Measurements from ENCODE around the gene COA1.
"Not testable (repeated sequence)": the region's sequence is repeated elsewhere in the genome, so short reads cannot be mapped to it uniquely, and the experiment has no call there.

Gene COA1

DNA sequence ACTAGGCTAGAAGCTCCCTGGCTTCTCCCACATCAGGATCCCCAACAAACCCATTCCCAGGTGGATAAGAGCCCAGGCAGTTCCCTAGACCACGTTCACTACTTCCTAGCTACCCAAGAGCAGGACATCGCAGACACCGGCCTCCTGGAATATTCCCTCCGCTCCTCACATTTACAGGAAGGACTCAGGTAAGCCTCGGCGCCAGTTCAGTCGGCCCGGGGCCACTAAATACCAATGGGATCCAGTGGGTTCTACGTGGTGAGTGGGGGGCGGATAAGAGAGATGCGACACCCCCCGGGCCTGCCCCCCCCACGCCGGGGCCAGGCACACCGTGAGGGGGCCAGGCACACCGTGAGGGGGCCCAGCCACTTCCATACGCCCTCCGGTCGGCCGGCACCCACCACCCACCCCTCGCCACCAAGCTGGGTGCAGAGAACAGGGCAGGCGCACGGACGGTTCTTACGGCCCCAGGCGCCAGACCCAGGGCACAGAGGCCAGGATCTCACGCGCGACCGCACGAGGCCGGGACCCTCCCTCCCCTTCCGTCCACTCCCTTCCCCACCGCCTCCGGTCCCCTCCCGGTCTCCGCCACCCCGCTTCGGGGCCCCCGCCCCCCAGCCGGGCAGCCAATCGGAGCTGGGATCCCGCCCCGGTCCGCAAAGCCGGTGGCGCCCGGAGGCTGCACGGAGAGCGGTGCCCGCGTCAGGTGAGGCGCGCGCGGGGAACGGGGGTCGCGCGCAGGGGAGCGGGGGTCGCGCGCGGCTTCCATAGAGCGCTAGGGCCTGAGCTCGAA is 28.9 kb upstream of the COA1 start, which contains the start of gene BLVRA:
TSS of gene BLVRA (plus strand) at position 652 of the 793 bp plus-strand sequence. CDS start 12,479 bp downstream, outside the sequence.
- no peak for DNase-seq

DNA sequence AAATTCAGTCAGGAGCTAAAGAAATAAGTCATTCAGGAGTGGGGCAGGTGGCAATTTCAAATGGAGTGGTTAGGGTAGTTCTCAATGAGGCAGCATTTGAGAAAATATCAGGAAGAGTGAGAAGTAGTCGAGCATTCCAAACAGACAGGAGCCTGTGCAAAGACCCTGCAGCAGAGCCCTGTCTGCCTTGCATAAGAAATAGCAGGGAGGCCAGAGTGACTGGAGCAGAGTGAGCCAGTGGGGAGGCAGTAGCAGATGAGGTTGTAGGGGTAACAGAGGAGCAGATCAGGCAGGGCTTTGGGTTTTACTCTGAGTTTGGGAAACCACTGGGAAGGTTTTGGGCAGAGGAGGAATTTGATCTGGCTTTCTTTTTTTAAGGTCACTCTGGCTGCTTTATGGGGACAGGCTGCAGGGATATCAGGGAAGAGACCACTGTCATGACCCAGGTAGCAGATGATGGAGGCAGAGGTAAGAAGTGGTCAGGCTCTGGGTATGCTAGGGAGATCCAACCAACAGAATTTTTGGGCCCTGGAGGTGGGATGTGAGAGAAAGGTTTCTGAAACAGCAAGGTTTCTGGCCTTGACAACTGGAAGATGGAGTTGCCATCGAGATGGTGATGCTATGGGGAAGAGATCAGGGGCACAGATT is 27.9 kb upstream of the COA1 start:
- DNase-seq = no peak

DNA sequence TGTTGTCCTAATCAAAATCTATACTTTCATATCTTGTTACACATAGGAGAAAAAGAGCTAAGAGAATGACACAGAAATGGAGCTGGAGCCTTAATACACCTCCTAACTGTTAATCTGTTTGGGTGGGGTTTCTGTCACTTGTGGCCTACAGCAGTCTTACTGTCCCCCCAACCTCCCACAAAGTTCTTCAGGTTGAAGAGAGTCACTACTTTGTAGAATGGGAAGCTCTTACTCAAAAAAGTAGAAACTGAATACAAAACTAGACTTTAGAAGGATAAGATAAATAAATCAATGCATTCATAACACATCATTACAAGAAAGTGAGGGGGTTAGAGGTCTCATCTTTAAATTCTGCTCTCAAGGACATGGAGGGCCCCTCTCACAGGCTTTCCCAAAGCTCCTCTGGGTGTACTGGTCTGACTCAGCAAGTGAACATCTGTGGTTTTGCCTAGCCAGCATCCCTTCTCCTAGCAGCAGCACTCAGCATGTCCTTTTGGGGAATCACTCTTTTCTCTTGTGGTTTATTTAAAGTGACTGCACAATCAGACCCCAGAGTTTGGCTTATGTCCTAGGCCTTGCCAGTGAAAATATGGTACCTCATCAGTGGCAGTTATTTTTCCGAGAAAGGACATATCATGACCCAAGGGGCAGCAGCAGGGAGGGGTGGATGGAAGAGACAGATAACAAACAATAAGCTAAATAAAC is 27.2 kb upstream of the COA1 start:
- DNase-seq = no peak

DNA sequence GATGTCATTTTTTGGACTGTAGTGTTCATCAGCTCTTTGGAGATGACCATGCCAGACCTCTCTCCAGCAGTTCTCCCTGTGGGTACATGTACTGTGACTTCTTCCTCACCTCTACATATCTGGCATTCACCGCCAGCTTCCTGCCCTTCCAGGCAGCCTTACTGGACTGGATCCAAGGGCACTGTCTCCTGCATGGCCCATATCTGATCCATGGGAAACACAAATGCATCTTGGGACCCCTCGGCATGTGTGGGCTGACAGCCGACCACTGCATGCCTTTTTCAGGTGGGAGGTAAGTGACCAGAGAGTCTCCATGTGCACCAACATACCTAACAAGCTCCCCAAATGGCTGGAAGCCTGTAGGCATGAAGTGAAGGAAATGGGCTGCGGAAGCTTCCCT is 25.3 kb upstream of the COA1 start:
- no peak for DNase-seq

DNA sequence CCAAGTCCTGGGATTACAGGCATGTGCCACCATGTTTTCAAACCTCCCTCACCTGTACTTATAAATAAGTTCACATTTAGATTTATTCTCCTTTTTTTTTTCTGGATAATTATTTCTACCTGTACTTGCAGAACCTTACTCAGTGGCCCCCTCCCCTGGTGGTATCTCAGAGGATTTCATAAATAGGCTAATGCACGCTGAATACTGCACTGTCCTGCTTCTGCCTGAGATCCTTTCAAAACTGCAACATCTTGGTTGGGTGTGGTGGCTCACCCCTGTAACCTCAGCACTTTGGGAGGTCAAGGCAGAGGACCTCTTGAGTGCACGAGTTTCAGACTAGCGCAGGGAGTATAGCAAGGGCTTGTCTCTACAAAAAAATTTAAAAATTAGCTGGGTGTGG is 24.5 kb upstream of the COA1 start:
- no peak for DNase-seq

DNA sequence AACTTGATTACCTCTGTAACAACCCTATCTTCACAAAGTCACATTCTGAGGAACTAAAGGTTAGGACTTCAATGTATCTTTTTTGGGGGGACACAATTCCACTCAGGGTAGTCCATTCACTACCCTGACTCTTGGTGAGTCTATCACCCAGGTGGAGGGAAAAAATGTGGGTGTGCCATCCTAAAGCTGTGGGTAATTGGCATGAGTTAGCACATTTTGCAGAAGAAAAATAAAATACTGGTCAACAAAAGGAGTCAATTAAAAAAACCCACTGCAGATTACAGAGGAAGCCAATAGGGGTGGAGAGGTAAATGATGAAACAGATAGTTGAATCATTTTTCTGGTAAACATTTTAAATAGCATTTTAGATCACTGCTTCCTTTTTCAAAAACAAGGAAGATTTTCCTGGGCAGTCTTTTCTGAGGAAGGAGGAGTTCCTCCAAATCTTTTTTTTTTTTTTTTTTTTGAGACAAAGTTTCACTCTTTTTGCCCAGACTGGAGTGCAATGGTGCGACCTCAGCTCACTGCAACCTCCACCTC is 24.0 kb upstream of the COA1 start:
- DNase-seq = no peak

DNA sequence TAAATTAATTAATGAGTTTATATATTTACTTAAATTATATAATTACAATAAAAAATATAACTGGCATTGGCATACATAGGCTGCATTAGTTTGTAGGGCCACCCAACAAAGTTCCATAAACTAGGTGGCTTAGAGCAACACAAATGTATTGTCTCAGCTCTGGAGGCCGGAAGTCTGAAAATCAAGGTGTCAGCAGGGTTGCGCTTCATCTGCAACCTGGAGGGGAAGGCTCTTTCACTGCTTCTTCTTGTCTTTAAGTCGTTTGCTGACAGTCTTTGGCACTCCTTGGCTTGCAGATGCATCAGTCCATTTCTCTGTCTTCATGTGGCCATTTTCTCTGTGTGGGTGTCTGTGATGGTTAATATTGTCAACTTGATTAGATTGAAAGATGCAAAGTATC is 23.1 kb upstream of the COA1 start:
- no peak for DNase-seq

DNA sequence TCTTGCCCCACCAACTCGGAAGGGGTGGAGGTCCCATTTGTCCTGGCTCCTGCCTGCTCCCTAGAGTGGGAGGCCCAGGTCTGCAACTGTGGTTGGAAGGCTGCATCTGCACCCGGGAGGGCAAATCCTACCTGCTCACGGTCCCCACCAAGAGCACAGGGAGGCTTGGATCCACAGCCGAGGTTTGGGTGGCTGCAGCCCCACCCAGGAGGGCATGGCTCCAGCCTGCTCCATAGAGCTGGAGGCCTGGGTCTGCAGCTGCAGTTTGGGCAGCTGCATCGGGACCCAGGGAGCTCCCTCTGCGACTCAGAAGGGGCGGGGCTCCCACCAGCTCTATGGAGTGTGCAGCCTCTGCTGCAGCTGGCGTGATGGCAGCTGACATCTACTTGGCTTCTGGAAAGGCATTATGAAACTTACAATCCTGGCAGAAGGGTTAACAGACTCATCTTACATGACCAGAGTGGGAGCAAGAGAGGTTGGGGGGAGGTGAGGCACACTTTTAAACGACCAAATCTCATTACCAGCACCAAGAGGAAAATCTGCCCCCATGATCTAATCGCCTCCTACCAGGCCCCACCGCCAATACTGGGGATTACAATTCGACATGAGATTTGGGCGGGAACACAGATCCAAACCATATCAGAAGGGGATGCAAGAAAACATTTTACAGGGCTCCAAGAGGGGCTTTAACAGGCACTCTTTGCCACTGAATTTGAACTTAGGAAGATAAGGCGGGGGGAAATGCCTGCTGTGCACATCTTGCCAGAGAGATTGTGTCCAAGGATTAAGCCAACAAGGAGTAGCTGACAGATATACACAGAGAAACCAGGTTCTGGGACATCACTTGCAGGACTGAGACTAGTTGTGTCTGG is 20.9 kb upstream of the COA1 start:
- DNase-seq = no peak

DNA sequence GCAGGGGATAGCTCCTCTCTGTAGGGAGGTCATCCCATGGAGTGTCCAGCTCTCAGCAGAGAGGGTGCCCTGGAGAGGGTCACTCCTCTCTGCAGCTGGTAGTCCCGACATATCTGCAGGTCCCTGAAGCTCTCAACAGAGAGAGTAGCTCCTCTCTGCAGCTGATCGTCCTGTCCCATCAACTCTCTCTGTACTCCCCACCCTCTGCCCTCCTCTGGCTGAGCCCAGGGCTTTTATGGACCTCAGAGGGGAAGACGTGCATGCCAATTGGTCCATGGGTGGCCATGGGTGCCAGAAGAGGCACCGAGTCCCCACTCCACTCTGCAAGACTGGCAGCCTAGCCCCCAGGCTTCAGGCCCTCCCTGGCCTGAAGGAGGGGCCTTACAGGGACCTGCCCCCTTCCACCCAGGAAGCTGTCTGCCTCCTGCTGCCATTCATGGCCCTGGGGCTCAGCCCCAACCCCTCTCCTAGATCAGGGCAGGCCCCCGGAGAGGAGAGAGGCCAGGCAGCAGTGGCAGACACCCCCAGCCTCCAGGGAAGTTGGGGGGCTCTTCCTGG is 20.1 kb upstream of the COA1 start:
- DNase-seq = no peak

DNA sequence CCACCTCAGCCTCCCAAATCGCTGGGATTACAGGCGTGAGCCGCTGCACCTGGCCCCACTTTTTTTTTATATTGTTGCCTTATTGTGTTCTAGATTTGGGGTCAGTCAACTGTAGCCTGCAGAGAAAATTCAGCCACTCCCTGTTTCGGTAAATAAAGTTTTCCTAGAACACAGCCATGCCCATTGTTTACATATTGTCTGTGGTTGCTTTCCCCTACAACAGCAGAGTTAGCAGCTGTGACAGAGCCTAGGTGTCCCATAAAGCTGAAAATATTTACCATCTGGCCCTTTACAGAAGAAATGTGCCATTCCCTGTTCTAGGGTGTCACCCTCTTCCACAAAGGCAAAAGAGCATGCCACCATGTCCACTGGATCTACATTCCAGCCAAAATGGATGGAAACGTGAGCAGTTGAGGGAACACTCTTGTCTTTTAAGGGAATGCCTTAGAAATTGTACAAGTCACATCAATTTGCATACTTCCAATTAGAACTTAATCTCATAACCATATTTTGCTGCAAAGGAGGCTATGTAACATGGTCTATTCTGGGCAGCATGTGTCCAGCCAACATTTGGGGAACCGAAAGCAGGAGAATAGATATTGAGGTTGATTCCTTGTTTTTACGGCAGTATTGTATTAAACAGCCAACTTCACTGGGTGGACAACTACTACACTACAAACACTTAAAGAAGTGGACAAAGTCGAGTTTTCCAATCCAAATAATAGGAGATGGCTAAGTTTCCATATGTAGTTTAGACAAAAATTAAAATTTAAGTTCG is 18.2 kb upstream of the COA1 start:
- no peak for DNase-seq

DNA sequence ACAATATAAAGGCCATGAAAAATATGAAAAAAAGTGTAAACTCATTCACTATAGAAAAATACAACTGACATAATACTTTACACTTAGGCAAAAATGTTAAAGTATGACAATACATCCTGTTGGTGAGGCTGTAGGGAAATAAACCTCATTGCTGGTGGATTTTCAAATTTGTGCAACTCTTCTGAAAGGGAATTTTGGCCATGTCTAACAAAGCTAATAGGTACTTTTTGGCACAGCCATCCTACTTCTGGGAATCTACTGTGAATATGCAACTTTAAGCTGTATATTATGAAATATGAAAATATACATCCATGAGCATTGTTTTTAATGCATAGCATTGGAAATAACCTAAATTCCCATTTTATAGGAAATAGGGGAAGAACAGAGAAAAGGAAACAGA is 13.4 kb upstream of the COA1 start:
- no peak for DNase-seq

DNA sequence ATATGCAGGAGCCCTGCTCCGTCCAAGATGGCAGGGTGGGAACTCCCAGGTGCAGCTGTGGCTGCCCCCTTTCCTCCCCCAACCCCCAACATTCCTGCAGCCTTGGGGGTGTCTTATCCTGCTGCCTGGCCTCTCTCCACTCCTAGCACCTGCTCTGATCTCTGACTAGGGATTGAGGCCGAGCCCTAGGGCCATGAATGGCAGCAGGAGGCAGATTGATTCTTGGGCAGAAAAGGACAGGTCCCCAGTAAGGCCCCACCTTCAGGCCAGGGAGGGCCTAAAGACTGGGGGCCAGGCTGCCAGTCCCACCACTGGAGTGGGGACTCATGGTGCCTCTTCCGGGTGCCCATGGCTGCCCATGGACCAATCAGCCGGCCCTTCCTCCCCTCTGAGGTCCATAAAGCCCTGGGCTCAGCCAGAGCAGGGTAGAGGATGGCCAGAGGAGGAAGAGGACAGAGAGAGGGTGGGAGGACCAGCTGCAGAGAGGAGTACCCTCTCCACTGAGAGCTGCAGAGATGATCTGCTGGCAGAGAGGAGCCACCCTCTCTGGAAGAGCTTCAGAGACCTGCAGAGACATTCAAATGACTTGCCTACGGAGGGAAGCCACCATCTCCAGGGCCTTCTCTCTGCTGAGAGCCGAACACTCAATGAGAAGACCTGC is 8.3 kb upstream of the COA1 start:
- no peak for DNase-seq

DNA sequence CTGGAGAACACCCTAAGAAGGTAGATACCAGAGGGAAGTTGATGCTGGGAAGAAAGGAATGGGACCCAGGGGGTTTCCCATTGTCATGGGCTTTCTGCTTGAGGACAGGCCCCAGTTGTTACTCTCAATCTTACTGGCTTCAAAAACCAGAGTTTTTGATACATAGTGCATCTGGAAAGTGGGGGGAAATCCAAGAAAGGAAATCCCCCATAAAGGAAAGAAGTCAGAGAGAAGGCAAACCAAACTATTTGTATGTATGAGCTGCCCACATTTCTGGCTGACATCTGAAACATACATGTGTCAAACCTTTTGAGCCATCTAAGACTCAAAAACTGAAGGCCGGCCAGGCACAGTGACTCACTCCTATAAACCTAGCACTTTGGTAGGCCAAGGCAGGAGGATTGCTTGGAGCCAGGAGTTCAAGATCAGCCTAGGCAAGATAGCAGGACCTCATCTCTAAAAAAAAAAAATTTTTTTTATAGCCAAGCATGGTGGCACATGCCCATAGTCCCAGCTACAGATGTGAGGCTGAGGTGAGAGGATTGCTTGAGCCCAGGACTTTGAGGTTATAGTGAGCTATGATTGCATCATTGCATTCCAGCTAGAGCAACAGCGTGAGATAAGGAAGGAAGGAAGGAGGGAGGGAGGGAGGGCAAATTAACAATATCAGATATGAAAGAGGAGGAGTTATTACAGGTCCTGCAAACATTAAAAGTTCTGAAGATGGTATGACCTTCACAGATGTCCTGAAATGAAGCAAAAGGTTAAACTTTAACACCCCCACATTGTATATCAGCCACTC is 6.7 kb upstream of the COA1 start:
- no peak for DNase-seq

DNA sequence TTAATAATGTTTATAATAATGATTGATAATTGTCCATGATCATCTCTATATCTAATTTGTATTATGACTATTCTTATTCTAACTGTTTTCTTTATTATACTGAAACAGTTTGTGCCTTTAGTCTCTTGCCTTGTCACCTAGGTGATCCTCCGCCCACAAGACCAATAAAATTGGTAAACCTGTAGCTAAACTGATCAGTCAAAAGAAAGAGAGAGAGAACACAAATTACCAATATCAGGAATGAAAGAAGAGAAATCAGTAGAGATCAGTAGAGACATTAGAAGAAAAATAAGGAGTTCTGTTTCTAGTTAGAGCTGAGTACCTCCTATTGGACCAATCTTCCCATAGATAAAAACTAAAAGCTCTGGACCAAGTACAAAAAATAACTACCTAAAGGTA is 6.1 kb upstream of the COA1 start:
- DNase-seq = no peak

DNA sequence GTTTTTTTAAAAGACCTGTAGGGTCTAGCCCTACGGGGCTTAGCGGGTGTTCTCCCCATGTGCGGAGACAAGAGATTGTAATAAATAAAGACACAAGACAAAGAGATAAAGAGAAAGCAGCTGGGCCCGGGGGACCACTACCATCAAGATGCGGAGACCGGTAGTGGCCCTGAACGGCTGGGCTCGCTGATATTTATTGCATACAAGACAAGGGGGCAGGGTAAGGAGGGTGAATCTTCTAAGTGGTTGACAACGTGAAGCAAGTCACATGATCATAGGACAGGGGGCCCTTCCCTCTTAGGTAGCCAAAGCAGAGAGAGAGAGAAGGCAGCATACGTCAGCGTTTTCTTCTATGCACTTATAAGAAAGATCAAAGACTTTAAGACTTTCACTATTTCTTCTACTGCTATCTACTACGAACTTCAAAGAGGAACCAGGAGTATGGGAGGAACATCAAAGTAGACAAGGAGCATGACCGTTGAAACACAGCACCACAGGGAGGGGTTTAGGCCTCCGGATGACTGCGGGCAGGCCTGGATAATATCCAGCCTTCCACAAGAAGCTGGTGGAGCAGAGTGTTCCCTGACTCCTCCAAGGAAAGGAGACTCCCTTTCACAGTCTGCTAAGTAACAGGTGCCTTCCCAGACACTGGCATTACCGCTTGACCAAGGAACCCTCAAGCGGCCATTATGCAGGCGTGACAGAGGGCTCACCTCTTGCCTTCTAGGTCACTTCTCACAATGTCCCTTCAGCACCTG is 5.4 kb upstream of the COA1 start:
- not testable (repeated sequence) for DNase-seq

DNA sequence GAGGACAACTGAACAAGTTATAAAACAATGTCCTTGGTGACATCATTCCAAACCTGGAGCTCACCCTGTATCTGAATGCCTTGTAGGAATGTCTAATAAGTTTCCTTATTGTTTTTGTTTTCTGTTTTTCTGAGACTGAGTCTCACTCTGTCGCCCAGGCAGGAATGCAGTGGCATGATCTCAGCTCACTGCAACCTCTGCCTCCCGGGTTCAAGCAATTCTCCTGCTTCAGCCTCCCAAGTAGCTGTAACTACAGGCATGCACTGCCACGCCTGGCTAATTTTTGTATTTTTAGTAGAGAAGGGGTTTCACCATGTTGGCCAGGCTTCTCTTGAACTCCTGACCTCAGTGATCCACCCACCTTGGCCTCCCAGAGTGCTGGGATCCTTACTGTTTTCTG is 2.2 kb upstream of the COA1 start:
- not testable (repeated sequence) for DNase-seq

DNA sequence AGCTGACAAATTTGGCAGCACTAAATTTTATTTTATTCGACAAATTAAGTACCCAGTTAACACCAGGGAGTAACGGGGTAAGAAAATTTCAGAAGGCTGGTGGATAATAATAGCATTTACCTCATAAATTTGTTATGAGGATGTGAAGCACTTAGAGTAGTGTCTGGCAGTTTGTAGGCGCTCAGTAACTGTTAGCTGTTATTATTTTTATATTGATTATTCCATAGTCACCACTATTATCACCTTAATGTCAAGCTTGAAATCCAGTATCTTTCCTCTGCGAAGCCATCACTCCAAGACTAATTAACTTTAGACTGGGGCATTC is 563 bp upstream of the COA1 start:
- DNase-seq = no peak

DNA sequence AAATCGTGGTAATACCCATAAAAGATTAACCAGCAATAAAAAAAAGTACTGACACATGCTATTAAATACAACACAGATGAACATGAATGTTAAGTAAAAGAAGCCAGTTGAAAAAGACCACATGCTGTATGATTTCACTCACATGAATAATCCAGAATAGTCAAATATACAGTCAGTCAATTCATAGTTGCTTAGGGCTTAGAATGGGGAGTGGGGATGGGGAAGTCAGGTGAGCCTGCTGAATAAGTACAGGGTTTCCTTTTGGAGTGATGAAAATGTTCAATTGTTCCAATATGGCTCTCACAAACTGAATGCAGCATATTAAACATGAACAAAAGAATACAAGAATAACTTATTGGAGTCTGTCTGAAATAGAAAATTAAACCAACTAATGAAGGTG is 1.8 kb downstream of the COA1 start:
- DNase-seq = no peak

DNA sequence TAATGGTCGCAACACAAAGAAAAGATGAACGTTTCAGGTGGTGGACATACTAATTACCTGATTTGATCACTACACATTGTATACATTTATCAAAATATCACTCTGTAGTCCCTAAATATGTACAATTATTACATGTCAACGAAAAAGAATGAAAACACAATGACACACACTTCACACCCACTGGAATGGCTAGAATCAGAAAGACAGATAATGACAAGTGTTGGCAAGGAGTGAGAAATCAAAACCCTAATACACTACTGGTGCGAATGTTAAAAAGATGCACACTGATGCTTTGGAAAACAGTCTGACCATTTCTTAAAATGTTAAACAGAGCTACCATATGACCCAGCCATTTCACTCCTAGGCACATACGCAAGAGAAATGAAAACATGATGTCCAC is 2.3 kb downstream of the COA1 start:
- DNase-seq = no peak

DNA sequence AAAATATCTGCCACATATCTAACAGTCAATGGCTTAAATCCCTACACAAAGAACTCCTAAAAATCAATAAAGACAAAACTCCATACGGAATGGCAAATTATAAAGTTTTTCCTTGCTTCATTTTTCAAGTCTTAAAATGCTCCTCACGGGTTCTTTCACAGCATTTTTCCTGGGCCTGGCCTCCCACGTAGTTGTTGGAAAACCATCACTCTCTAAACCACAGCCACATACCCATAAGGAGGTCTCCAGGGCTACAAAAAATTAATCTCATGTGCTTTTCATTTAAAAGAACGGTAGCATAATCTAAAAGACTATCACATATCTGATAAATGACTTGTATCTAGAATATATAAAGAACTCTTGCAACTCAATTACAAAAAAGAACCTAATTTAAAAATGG is 2.9 kb downstream of the COA1 start:
- DNase-seq = no peak

Measured in SW 1271 (cell line).